ENCODE data around the gene EPHA10. TPM values are rescaled to one million over a fixed set of nuclear protein-coding genes. Genes with fewer than 3 reads are reported as not detected.
"Not testable (repeated sequence)": the region's sequence is repeated elsewhere in the genome, so short reads cannot be mapped to it uniquely, and the experiment has no call there.

Gene EPHA10
- total and polyA plus RNA-seq, 4 donors, result under 0.01 to 0.09 (median 0.03) TPM; not detected in 1

- TF ChIP-seq RAD21 (IDR thresholded peaks at IDR 0.05) (peak; percentile 33 to 47), YY1 (IDR thresholded peaks at IDR 0.05) (peak; percentile 75), RXRA (IDR thresholded peaks at IDR 0.05) (peak in 1 of 2 donors; percentile 17)
These were observed 72.7 kb downstream of the EPHA10 start, which contains the start of gene CDCA8 (continued) for GRCh38 chr1:37692078-37692833.

- Histone ChIP-seq H3K9me3 (ENCODE audit: control insufficient read depth in 4 of 4, low read length in 3 of 4) (no peaks in the 10 kb centered on the region), H3K4me3 (ENCODE audit: low read depth in 1 of 3, low read length in 3 of 3) (peak overlapping the region; percentile 59 to 93 (median 67)), H3K4me1 (ENCODE audit: control insufficient read depth in 4 of 4, insufficient read depth in 4 of 4, low read length in 3 of 4) (peaks cover 12 to 34% (median 27%) of the 10 kb centered on the region in 4 donors), H3K36me3 (ENCODE audit: control insufficient read depth in 4 of 4, insufficient read depth in 3 of 4, low read depth in 1 of 4, low read length in 3 of 4) (peaks cover 0 to 7% (median under 1%) of the 10 kb centered on the region in 4 donors), H3K9ac (ENCODE audit: low read depth in 1 of 2, low read length in 2 of 2) (peak overlapping the region; percentile 35 to 67), H3K27me3 (ENCODE audit: control insufficient read depth in 4 of 4, insufficient read depth in 4 of 4, low read length in 3 of 4) (no peaks in the 10 kb centered on the region), H3K27ac (ENCODE audit: low read depth in 1 of 2, low read length in 2 of 2) (peak overlapping the region; percentile 72 to 75)
- no peak for TF ChIP-seq ATF3 (IDR thresholded peaks at IDR 0.05)
- 2% methylated on average over 45 of the region's 45 CpGs for WGBS
- DNase-seq (ENCODE audit: low spot score), result peak; percentile 59
These were observed 73.3 kb downstream of the EPHA10 start for GRCh38 chr1:37691497-37692077.

GRCh38 chr1:37688926-37689325 is 76.0 kb downstream of the EPHA10 start:
- no peak for DNase-seq (ENCODE audit: low spot score)
- peak overlapping the region in 1 of 3 donors; percentile 73 for H3K4me3 ChIP-seq (ENCODE audit: low read depth in 1 of 3, low read length in 3 of 3)
- H3K36me3 ChIP-seq (ENCODE audit: control insufficient read depth in 4 of 4, insufficient read depth in 3 of 4, low read depth in 1 of 4, low read length in 3 of 4), result peaks cover 0 to 31% (median 8%) of the 10 kb centered on the region in 4 donors
- no peaks in the 10 kb centered on the region for H3K27me3 ChIP-seq (ENCODE audit: control insufficient read depth in 4 of 4, insufficient read depth in 4 of 4, low read length in 3 of 4)
- TF ChIP-seq ZBTB33 (IDR thresholded peaks at IDR 0.05) (no peak), RAD21 (IDR thresholded peaks at IDR 0.05) (no peak), JUND (IDR thresholded peaks at IDR 0.05) (no peak), TAF1 (conservative IDR thresholded peaks at IDR 0.05) (no peak), CTCF (IDR thresholded peaks at IDR 0.05; ENCODE audit: low read depth, low read length, missing input control) (no peak), HNF4G (IDR thresholded peaks at IDR 0.05) (no peak), ATF3 (IDR thresholded peaks at IDR 0.05) (no peak), NR2F2 (IDR thresholded peaks at IDR 0.05) (no peak)
- H3K4me1 ChIP-seq (ENCODE audit: control insufficient read depth in 4 of 4, insufficient read depth in 4 of 4, low read length in 3 of 4), result peaks cover 12 to 34% (median 27%) of the 10 kb centered on the region in 4 donors
- no peaks in the 10 kb centered on the region for H3K9me3 ChIP-seq (ENCODE audit: control insufficient read depth in 4 of 4, low read length in 3 of 4)
- 91% methylated on average over 4 of the region's 4 CpGs for WGBS
- H3K9ac ChIP-seq (ENCODE audit: low read depth in 1 of 2, low read length in 2 of 2), result no peak overlapping the region
- no peak overlapping the region for H3K27ac ChIP-seq (ENCODE audit: low read depth in 1 of 2, low read length in 2 of 2)

- not testable (repeated sequence) for H3K4me3 ChIP-seq (ENCODE audit: low read depth in 1 of 3, low read length in 3 of 3); H3K9me3 ChIP-seq (ENCODE audit: control insufficient read depth in 4 of 4, low read length in 3 of 4); H3K9ac ChIP-seq (ENCODE audit: low read depth in 1 of 2, low read length in 2 of 2); H3K27me3 ChIP-seq (ENCODE audit: control insufficient read depth in 4 of 4, insufficient read depth in 4 of 4, low read length in 3 of 4); DNase-seq (ENCODE audit: low spot score); H3K27ac ChIP-seq (ENCODE audit: low read depth in 1 of 2, low read length in 2 of 2)
- Histone ChIP-seq H3K4me1 (ENCODE audit: control insufficient read depth in 4 of 4, insufficient read depth in 4 of 4, low read length in 3 of 4) (peaks cover 10 to 32% (median 25%) of the 10 kb centered on the region in 4 donors), H3K36me3 (ENCODE audit: control insufficient read depth in 4 of 4, insufficient read depth in 3 of 4, low read depth in 1 of 4, low read length in 3 of 4) (peaks cover 4 to 42% (median 16%) of the 10 kb centered on the region in 4 donors)
- WGBS, result 95% methylated on average over 2 of the region's 2 CpGs
These were observed 77.2 kb downstream of the EPHA10 start for GRCh38 chr1:37687764-37688163.

Measured in liver (tissue), 9 donors.